ENCODE data around the gene CFAP61.
"Not testable (repeated sequence)": the region's sequence is repeated elsewhere in the genome, so short reads cannot be mapped to it uniquely, and the experiment has no call there.

The CFAP61 gene

DNA sequence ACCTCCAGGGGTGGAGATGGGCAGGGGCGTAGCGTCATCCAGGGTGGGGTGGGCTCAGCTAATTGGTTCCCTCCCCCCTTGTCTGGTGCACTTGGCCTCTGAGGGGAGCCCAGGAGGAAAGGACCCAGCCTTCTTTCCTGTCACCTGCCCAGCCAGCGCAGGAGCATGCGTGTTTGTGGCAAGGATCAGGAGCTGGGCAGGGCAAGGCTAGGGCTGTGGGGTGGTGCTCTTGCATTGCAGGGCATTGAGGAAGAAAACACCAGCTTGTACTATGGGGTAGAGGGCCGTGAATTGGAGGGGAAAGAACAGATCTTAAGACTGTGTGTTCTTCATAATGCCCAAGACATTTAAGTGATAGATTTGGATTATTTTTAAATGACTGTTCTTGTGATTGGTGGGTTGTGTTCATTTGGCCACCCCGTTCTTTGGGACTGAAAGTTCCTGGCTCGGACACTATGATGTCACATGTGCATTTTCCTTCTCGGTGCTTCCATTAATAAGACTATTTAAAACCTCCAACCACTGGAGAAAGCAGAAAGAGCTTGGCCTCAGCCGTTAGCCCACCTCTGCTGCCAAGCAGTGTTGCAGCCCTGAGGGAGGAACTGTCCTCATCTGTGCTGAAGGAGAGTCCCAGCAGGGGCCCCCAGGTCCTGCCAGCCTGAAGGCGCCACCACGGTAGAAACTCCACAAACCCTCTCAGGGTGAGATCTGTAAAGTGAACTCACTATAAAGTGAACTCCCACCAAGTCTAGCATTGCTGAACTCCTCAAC, 179.4 kb downstream of the CFAP61 start:
- DNase-seq (ENCODE audit: low read depth in 3 of 3) = no peak

- DNase-seq (ENCODE audit: low read depth in 3 of 3) = no peak
These were observed 180.7 kb downstream of the CFAP61 start for GRCh38 chr20:20233041-20233514.

DNA sequence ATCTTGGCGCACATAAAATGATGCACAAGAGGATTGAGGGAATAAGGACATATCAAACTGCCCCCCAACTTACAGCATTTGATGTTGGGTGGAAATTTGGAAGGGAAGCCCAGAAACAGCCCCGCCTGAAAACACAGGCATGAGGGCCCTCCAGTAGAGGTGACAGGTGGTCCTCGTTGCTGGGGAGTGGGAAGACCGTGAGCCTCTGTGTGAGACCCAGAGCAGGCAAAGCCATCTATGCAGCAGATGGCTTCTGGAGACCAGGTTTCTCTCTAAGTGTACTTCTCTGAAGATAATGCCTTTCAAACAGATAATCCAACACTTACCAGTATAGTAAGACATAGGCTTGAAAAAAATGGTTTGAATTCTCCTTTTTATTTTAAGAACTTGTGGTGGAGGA, 183.3 kb downstream of the CFAP61 start:
- no peak for DNase-seq (ENCODE audit: low read depth in 3 of 3)

GRCh38 chr20:20237093-20237959, 185.0 kb downstream of the CFAP61 start:
- peak; percentile 4 to 6 (median 4) for DNase-seq (ENCODE audit: low read depth in 3 of 3)

- no peak for DNase-seq (ENCODE audit: low read depth in 3 of 3)
These were observed 189.6 kb downstream of the CFAP61 start for GRCh38 chr20:20241976-20242375.

DNA sequence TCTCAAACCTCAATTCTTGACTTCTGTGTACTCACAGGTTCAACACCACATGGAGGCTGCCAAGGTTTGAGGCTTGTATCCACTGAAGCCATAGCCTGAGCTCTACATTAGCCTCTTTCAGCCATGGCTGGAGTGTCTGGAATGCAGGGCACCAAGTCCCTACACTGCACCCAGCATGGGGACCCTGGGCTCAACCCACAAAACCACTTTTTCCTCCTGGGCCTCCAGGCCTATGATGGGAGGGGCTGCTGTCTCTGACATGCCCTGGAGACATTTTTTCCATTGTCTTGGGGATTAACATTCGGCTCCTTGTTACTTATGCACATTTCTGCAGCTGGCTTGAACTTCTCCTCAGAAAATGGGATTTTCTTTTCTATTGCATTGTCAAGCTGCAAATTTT, 192.1 kb downstream of the CFAP61 start:
- not testable (repeated sequence) for DNase-seq (ENCODE audit: low read depth in 3 of 3)

DNA sequence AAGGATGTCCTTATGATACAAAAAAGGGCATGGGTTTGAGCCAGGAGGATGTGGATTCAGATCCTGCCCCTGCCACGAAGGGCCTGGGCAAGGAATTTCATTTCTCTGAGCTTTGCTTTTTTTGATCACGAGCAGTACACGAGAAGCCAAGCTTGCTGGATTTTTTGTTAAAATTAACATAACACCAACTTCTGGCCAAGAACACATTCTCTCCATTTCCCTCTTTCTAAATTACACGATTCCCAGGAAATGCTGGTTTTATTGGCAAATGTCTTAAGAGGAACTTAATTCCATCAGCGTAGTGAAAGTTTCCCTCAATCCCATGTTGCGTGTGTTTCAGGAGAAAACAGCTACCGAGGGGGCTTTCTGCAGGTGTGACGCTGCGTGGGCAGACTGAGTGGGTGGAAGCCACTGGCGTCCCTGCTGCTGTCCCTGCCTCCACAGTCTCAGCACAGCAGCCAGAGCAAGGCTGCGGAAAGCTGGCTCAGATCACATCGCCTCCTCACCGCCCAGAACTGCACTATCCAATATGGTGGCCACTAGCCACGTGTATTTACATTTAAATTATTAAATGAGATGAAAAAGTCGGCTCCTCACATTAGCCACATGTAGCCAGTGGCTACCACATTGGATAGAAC, 194.8 kb downstream of the CFAP61 start:
- DNase-seq (ENCODE audit: low read depth in 3 of 3) = no peak

GRCh38 chr20:20248620-20249200, 196.4 kb downstream of the CFAP61 start:
- DNase-seq (ENCODE audit: low read depth in 3 of 3) = no peak

DNA sequence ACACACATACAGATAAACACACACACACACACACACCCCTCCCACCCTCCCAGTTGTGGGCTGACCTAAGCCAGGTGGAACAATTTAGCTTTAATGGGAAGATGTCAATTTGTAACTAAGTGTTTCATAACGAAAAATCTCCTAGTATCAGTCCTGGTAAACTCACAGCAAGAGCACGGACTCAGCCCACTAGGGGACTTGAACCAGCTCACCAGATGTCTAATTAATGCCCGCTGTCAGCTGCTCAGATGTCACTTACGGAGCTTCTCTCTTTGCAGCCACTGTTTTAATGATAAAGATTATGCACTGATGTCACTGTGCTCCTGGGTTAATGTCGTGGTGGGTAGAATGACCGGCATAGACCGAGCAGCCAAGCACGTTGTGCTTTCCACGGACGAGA, 199.0 kb downstream of the CFAP61 start:
- DNase-seq (ENCODE audit: low read depth in 3 of 3) = no peak

GRCh38 chr20:20251836-20252235, 199.5 kb downstream of the CFAP61 start:
- no peak for DNase-seq (ENCODE audit: low read depth in 3 of 3)

GRCh38 chr20:20253039-20253743, 200.9 kb downstream of the CFAP61 start:
- no peak for DNase-seq (ENCODE audit: low read depth in 3 of 3)

- no peak for DNase-seq (ENCODE audit: low read depth in 3 of 3)
These were observed 201.5 kb downstream of the CFAP61 start for GRCh38 chr20:20253744-20254330.

- no peak for DNase-seq (ENCODE audit: low read depth in 3 of 3)
These were observed 202.8 kb downstream of the CFAP61 start for GRCh38 chr20:20255099-20255498.

DNA sequence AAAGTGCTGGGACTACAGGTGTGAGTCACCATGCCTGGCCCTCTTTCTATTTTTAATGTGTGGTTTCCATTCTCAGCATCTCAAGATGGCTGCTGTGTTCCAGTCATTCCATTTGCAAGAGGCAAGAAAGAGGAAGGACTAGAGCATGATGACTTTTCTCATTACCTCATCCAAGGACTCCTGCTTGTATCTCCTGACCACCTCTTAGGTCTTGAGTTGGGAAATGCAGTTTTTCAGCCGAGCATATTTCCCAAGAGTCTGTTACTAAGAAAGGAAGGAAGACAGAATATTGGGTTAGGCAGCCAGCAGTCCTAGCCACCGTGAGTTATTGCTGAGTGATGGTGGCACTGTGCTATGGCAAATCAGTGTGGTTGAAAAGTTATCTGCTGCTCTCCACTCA, 207.2 kb downstream of the CFAP61 start:
- DNase-seq (ENCODE audit: low read depth in 3 of 3) = no peak

DNA sequence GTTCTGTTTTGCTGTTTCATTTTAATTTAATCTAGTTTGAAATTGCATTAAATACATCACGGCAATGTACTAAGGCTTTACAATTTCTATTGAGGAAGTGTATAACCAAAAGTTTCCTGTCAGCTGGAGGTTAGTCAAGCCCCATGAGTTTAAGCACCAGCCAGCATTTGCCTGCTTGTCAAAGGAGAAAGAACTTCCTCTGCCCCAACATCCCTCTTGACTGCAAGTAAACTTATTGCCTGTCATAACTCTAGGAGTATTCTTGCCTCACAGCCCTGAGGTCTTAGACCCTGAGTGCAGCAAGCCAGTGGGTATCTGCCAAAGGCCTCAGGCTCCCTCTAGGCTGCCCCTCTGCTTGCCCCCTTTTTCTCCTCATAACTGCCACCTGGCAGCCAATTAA, 208.8 kb downstream of the CFAP61 start:
- no peak for DNase-seq (ENCODE audit: low read depth in 3 of 3)

DNA sequence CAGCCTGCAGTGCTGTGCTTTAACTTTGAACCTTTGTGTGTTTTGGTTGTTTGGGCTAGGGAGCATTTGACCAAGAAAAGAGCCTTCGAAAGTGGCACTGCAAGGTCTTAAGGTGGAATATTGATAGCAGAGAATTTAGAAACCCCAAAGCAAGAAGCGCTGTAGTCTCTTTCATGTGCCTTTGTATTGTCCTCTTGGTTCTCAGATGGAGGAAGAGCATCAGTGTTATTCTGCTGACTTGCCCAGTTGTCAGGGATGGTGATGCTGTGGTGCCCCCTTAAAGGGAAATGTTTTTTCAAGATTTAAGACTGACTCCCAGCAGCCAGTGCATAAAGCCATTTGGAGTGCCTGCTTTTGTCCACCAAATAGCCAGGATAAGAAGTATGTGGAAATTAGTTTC, 212.9 kb downstream of the CFAP61 start:
- DNase-seq (ENCODE audit: low read depth in 3 of 3) = no peak

DNA sequence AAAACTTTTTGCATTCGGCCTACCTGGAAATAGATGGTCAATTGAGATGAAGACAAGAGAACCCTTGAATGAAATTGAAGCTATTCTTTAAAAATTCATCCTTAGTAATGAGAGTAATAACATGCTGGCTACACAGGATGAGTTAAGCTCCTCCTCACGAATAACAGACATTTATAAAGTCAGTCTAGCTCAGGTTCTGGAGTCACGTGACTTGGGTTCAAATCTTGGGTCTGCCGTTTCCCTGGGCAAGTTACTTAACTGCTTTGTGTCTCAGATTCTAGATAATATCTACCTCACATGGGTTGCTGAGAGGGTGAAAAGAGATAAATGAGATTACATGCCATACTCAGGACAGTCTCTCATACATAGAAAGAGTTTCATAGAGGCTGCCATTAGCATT, 214.2 kb downstream of the CFAP61 start:
- DNase-seq (ENCODE audit: low read depth in 3 of 3) = no peak

DNA sequence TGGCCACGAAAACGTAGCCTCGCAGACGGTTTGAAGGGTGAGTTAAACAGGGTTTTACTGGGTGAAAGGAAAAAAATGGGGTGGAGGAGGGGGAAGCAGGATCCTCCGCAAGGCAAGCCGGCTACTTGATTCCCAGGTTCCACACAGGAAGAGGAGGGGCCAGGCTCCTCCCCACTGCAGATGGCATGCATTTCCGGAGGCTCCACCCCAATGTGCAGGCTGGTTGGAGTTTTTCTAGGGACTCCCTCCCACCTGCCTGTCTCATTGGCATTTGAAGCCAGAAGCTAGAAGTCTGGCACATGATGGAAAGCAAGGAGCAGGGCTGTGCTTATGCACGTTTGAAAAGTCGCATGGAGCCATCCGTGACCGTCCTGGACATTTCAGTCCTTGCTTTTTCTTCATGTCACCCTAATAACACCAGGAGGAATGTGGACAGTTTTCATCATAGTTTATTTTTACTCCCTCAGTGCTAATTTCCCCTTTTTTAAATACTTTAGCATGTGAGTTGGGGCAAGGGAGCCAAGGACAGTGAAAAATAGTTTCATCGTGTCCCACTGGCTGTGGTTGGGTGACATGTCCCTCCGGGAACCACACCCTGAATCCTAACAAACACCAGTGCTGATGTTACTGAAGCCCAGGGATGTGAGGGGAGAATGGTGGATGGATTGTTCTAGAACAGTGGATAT, 215.5 kb downstream of the CFAP61 start:
- no peak for DNase-seq (ENCODE audit: low read depth in 3 of 3)

- DNase-seq (ENCODE audit: low read depth in 3 of 3) = no peak
These were observed 218.9 kb downstream of the CFAP61 start for GRCh38 chr20:20271271-20271670.

GRCh38 chr20:20272686-20273085, 220.4 kb downstream of the CFAP61 start:
- no peak for DNase-seq (ENCODE audit: low read depth in 3 of 3)
